NK-92 (cell line): ENCODE data around the gene LRTM2.
"Not testable (repeated sequence)": the region's sequence is repeated elsewhere in the genome, so short reads cannot be mapped to it uniquely, and the experiment has no call there.

ENCODE experiments used
- DNase-seq: peaks from one replicate; lab custom pipeline; 2025; ENCODE audit not compliant: unreplicated experiment; lab: John Stamatoyannopoulos, UW

LRTM2 gene

DNA sequence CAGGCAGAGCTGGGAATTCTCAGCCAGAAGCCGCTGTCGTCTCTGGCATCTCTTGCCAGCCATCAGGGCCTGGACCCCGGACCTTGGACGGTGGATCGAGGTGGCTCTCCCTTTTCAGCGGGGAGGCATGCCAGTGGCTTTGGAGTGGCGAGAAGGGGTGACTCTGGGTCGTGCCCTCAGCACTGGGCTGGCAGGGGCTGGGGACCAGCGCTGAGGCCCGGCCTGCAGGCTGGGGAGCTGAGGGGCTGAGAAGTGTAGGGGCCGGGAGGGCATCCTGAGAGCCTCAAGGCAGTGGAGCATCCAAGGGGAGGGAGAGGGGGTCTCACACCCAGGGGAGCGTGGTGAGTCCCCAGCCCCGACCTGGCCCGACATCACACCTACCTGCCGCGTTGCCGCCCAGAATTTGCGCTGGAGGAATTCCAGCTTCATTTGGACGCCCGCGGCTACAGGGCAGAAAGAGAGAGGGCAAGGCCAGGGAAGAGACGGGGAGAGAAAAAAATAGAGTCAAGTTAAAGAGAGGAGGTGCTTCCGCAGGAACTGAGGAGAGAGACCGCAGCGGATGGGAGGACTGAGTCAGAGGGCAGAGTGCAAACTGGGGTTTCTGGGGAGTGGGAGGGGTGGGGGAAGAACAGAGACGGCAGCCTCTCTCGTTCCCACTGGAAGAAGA is 9.0 kb upstream of the LRTM2 start:
- no peak for DNase-seq

DNA sequence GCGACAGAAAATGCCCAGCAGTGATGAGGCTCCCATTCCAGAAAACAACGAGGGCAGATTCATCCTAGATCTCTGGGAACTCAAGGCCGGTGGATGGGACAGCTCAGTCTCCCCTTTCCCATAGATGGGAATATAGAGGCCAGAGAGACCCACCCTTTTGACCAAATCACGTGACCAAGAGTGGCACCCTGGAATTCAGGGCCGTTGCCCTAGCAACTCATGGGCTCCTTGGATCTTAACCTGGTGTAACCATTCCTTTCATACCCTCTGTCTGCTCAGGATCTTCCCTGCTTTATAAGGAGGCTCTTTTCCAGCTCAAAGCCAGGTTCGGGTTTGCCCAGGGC is 8.4 kb upstream of the LRTM2 start:
- no peak for DNase-seq

DNA sequence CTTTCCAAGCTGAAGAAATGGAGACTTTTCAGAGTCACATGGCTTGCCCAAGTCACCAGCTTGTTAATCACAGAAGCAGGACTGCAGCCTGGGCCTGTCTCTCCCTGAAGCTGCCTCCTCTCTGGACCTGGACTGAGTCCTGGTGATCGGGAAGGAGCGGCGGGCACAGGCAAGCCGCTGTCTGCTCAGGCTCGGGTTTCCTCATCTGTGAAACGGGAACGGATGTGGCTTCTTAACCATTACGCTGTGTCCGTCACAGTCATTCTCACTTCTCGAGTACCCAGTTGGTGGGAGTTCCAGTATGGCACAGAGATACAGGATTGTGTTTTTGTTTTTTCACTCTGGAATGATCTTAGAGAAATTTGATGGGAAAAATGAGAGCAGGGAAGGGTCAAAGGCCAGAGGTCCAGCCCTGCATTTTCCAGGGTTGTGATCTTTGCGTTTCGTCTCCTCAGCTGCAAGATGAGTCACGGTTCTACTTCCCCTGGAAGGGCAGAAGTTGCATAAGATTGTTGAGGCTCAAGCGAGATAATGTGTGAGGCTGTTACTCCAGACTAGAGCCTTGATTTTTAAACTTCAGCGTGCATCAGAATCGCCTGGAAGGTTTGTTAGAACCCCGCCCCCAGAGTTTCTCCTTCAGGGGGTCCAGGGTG is 7.6 kb upstream of the LRTM2 start:
- DNase-seq, result no peak

DNA sequence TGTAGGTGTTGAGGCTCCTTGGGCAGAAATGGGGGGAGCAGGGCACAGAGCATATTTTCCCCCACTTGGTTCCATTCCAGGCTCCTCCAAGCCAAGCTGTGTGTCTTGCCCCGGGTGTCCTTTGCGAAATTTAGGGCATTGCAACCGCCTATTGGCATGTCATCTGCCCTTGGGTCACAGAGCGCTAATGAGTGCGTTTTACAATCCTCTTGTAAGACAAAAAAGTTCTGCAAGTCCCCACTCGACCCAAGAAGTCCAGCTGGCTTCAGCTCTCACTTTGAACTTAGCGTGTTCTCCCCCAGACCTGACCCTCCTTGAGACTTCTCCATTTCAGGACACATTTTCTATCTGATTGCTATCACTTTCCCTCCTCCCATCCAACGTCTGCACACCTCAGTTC is 6.1 kb upstream of the LRTM2 start:
- DNase-seq, result no peak

DNA sequence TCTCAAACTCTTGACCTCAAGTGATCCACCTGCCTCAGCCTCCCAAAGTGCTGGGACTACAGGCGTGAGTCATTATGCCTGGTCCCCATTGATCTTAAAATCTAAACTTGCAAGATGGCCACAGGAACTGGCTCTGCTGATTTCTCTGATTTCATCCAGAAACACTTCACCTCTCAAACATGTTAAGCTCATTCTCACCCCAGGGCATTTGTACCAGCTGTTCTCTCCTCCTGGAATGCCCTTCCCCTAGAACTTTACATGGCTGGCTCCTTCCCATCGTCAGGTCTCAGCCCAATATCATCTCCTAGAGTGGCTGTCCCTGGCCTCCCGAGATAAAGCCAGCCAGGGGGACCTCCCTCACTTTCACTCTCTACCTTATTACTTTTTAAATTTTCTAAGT is 5.3 kb upstream of the LRTM2 start:
- no peak for DNase-seq

DNA sequence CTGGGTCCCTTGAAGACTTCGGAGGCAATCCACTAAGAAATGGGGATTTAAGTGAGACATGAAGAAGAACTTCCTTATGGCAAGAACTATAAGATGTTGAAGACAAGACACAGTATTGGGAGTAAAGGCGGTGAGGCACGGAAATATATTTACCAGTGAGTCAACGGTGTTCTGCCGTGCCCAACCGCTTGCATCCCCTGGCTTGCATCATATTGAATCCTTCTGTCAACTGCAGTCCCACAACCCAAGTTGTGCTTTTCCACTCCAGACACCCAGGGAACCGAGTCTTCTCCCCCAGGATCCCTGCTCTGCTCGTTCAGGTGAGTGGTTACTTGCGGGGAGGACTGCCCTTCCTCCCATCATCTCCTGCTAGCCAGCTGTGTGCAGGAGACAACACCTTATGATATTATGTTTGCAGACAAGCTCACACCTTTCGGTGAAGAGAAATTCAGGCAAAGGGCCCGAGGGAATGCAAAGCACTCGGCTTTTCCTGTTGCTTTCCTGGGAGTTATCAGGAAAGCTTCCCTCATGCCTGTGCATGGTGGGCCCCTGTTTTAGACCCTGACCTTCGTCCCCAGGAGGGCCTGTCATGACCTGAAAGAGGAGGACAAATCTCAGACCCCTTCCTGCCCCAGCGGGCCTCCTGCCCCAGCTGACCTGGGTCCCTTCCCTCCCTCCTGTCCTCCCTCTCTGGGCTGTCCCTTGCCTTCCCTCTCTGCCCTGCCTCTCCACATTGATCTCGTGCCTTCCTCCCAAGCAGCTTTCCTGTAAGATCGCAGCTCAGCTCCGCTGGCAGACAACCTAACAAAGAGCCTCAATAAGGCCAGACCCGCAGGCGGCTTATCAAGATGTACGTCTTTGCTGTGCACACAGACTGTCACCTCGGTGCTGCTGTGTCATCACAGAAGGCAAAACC is 4.3 kb upstream of the LRTM2 start:
- no peak for DNase-seq

DNA sequence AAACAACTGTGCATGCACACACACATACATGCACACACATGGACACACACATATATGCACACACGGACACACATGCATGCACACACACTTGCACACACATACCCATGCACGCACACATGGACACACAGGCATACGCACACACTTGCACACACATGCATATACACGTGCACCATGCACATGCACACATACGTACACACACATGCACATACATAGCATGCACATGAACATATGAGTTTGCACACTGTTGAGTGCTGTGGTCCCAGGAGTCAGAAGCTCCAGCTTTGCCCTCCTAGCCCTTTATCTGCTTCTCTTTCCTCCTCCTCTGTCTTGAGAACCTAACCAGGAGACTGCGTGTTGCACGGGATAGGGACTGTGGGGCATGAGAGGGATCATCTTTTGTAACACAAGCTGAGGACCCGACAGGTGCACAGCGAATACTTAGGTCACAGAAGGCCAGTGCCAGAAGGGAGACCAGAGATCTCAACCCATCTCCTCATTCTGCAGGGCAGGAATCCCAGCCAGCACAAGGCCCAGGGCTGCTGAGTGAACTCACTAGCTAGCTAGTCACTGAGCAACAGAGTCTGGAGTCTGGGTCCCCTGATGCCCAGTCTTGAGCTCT is 3.5 kb upstream of the LRTM2 start:
- no peak for DNase-seq

DNA sequence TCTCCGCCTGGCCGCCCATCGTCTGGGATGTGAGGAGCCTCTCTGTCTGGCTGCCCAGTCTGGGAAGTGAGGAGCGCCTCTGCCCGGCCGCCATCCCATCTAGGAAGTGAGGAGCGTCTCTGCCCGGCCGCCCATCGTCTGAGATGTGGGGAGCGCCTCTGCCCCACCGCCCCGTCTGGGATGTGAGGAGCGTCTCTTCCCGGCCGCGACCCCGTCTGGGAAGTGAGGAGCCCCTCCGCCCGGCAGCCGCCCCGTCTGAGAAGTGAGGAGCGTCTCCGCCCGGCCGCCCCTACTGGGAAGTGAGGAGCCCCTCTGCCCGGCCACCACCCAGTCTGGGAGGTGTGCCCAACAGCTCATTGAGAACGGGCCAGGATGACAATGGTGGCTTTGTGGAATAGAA is 2.4 kb upstream of the LRTM2 start:
- DNase-seq, result not testable (repeated sequence)

DNA sequence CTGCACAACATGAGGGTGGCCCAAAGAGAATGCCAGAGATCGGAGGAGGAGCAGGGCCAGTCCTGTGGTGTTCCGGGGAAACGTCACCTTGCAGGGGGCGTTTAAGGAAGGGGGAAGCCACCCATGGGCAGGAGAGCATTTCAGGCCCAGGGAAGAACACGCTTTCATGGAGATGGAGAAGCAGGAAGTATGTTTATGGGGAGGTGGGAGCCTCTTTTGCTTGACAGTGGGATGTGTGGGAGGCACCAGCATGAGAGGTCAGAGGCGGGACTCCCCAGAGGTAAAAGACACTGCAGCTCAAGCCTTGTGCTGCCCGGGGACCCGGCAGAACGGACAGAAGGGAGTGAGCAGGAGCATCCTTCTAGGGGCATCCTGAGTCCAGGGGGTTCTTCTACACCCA is 1.3 kb upstream of the LRTM2 start:
- DNase-seq, result no peak

DNA sequence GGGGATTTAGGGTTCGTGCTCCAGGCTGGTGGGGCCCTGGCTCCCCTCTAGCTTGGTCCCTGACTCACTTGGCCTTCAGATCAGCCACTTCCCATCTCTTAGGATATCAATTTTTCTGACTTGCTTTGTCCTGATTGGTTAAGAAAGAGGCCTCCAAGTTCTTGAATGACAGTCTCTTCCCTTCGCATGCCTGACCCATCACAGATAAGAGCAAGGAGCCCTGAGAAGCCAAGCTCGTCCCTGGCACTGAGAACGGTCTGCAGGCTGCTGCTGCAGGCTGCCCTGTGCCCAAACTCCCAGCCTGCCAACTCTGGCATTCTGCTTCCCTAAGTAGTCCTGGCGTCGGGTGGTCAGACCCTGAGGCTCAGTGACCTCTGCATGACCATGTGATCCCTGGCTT is 794 bp upstream of the LRTM2 start:
- no peak for DNase-seq

DNA sequence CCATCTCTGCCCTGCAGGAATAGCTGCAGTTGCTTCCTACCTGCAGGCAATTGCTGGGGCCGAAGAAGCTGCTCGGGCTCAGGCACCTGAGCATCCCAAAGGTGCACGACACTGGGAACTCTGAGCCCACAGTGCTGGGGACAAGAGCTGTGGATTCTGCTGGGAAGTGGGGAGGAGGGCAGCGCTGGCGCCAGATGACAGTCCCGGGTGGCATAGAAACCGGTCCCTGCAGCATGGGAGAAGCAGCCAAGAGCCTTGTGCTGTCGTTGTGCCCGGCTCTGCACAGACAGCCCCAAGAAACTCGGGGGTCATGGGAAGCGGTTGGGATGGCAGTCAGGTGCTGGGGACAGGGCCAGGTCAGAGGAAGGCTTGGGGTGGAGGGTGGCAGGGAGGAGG is 529 bp downstream of the LRTM2 start:
- DNase-seq, result no peak

DNA sequence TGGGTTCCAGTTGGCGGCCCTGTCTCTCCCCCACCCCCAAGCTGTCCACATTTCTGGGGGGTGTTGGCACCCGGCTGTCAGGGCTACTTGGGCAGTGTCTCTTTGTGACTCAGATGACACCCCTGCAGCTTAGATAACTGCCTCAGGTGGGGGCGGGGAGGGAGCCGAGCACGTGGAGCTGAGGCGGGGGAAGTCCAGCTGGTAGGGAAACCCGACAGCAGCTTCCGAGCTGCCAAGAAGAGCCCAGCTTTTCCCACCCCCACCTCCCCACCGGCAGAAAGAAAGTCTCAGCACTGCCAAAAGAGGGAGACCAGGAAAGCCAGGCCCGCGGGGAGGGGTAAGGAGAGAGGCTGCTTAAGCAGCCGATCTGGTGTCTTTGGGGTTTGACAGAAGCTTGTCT is 1.4 kb downstream of the LRTM2 start:
- no peak for DNase-seq

DNA sequence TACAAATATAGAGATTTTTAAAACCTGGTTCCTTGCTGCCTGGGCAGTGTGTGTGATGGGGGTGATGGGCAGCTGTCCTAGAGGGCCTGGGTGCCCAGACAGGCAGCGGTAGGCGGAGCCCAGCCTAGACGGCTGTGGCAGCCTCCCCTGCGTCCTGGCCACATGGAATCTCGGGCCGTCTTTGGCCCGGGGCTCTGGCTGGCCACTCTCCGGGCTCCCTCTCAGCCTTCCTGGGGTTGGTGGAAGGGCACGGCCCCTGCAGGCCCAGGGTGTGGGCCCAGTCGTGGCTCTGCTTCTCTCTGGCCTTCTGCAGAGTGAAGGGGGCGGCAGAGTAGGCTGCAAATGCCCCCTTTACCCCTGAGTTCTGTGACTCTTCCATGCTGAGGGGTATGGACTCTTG is 2.3 kb downstream of the LRTM2 start:
- no peak for DNase-seq

DNA sequence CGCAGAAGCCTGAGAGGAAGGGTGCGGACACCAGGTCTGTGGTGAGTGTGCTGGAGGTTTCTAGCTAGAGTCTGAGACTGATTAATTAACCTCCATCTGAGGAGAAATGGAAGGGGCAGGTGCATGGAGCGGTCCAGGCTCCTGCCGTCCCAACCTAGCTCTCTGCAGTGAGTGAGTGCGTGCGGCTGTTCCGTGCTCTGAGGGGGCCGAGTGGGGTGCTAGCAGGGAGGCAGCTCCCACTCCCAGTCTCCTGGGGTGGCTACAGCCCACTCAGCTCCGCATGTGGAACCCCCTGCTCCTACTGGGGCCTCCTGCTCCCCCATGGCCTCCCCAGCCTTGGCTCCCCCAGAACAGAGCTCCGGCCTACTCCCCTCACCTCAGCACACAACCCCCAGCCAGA is 2.9 kb downstream of the LRTM2 start:
- no peak for DNase-seq

DNA sequence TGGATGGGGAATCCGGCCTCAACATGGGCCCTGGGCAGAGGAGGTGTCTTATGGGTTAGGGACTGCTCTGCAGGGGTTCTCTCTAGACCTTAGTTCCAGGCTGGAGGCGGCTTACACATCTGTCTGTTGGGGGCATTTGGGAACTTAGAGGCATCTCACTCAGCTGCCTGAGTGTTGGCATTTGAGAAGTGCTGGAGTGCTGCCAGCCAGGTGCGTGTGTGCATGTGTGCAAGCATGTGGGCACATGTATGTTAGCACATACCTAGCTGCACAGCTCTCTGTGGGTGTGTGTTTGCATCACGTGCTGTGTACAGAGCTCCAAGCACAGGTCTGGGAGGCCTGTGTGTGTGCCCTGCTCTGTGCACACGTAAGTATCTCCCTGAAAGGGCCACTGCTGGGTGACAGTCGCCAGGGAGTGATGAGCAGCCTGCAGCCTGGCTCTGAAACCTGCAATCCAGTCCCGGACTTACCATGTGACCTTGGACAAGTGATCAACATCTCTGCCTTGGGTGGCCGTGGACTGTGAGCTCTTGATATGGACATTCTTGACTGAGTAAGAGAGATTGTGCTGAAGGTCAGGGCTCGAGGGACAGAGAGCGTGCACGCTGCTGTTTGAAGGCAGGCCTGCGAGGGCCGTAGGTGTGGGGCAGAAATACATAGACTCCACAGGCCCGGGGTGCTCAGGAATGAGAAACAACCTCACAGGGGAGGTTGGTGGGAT is 5.2 kb downstream of the LRTM2 start:
- DNase-seq, result no peak

DNA sequence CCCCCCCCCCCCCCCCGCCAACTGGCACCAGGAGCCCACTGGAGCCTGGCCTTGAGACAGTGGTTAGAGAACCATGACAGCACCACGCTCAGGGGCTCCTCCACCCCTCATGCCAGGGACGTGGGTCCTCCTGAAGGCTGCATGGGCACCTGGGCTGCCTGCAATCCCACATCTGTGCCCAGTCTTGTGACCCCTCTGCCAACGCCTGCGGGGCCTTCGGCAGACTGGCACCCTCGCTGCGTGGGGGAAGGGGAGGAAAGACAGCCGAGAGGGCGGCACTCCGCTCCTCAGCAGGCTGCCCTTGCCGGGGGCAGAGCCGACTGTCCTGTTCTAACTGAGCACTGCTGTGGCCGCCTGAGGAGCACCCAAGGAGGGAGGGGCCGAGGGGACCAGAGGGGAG is 6.0 kb downstream of the LRTM2 start:
- no peak for DNase-seq

DNA sequence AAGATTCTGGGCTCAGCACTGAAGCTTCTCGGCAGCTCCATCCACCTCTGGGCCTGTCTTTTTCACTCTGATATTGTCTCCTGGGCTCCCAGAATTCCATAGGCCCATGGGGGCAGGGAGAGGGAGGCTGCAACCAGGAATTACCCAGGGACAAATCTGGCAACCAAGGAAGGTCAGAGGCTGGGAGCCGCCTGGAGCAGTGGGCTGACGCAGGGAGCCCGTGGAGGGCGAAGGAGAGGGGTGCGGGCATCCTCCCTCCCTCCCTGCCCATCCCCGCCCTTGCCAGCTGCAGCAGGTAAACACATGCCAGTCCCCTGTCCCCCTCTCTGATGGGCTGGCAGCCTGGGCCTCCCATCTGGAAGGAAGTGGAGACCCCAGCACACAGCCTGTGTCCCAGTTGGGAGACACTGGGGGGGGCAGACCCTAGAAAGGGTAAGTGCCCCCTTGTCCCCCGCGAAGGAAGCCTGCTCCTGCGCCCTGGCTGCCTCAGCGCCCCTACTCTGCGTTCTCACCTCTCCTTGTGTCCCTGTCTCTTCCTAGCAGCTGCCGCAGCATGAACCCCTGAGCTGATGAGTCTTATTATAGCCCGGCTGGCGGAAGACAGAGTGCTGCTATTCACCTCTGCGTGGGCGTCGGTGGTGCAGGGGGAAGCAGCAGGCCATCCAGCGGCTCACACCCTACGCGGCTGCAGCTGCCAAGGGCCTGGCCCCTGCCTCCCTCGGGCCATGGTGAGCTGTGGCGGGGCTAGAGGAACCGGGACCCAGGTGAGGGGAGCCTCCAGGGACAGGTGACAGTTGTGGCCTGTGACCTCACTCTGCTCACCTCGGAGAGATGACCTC is 6.7 kb downstream of the LRTM2 start:
- DNase-seq, result no peak

DNA sequence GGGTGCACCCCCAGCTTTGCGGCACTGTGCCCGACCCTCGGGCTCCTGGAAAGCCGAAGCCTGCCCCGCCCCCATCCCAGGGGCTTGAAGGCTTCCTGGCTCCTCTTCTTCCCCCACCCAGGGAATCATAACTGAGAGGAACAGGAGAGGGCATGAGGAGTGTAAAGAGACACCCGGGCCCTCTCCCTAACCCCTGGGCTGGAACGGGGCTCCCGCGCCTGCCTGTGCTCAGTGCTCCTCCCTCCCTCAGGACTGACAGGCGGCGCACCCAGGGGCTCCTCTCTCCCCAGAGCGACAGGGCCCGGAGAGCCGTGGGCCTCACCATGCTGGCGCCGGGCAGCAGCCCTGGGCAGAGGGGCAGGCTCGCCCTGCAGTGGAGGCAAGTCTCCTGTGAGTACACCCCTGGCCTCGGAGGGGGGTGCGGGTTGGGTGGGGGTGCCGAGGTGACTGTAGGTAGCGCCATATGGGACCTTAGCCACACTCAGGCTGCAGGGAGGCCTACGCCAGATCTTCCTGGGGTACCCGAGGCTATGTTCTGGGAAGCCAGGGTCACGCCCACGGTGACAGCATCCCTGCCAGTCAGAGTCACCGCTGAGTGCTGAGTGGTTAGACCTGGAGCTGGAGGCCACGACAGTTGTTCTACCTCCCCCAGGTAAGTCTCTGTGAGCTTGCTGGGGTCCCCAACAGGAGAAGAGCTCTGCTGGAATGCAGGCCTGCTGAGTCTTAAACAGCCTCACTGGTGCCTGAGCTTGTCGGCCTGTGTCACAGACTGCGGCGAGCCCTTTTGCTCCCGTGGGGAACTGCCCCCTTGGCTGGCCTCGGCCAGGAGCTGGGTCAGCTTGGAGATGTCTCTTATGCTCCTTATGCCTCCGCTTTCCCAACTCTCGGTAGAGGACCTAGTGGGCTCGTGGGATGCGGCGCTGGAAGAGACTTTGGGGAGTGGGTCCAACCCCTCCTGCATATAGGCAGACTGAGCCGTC is 7.8 kb downstream of the LRTM2 start:
- no peak for DNase-seq

DNA sequence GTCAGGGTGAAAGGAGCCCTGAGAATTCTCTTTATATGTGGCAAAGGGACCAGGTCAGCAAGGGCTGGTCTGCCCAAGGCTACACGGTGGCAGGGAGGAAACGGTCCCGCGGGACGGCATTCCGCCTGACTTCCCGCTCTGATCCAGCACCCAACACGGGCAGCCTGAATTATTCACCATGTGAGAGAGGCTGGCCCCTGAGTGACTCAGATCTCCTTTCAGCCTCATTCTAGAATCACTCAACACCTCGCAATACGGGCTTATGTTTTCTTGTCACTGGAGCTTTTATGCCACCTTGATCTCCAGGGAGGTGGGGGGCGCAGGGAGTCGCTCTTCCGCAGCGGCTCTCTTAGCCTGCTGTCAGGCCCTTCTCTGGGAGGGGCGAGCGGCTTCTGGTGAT is 8.5 kb downstream of the LRTM2 start:
- no peak for DNase-seq
